Omental fat pad (tissue), 4 donors: ENCODE measurements around the gene LMNA. TPM values are rescaled to one million over a fixed set of nuclear protein-coding genes. Genes with fewer than 3 reads are reported as not detected.
A peak's percentile ranks its signal among the peaks of the same experiment; 100 is the strongest.

ENCODE experiments used
- ATAC-seq: fragments of 150-250 bp; one replicate; pipeline ENCODE4 v1.9.1; 2016; ENCODE audit warnings: mild to moderate bottlenecking, moderate library complexity; ENCODE audit not compliant: low FRiP score
- DNase-seq: peaks from one replicate; pipeline ENCODE4 v3.0.0-alpha.2; 2019; ENCODE audit warnings: low spot score
- CTCF ChIP-seq, 3 donors: fragments of 450-650 bp; IDR thresholded peaks; one replicate each; pipeline ENCODE4 v1.5.1; 2016 to 2017; ENCODE audit warnings: antibody characterized with exemption in 3 of 3, mild to moderate bottlenecking in 3 of 3, moderate library complexity in 2 of 3
- total RNA-seq, 4 donors: library from RNA; depleted of rRNA; stranded (reverse); fragments of >200 nt; gene quantifications; one replicate each; pipeline ENCODE4 v1.1.0, GENCODE V29; 2016

The LMNA gene
- total RNA-seq, 4 donors from 2014 or later, result 288 to 1,820 (median 589) TPM

GRCh38 chr1:156082309-156083091, 32.0 kb upstream of the LMNA start, which contains the start of gene MEX3A:
Gene MEX3A (minus strand): TSS chr1:156082465. CDS start chr1:156081998, 467 bp downstream.
- no peak for TF ChIP-seq CTCF (IDR thresholded peaks at IDR 0.05)
- DNase-seq, result no peak
- ATAC-seq, result peak; percentile 48

- DNase-seq, result no peak
- no peak for ATAC-seq
- no peak for TF ChIP-seq CTCF (IDR thresholded peaks at IDR 0.05)
Measured at GRCh38 chr1:156083800-156084790, 30.4 kb upstream of the LMNA start.

GRCh38 chr1:156086256-156086662, 28.3 kb upstream of the LMNA start:
- no peak for TF ChIP-seq CTCF (IDR thresholded peaks at IDR 0.05)
- DNase-seq (no peak), ATAC-seq (no peak)

- DNase-seq, result no peak
- no peak for TF ChIP-seq CTCF (IDR thresholded peaks at IDR 0.05)
- no peak for ATAC-seq
Measured at GRCh38 chr1:156089704-156090103, 24.8 kb upstream of the LMNA start.

GRCh38 chr1:156090138-156090839, 24.2 kb upstream of the LMNA start:
- DNase-seq, result no peak
- TF ChIP-seq CTCF (IDR thresholded peaks at IDR 0.05), result no peak
- no peak for ATAC-seq

GRCh38 chr1:156090840-156091188, 23.7 kb upstream of the LMNA start:
- ATAC-seq (peak; percentile 69), DNase-seq (peak; percentile 94)
- peak in 1 of 3 donors; percentile 60 for TF ChIP-seq CTCF (IDR thresholded peaks at IDR 0.05)
